GM21360 (cell line): Measurements from ENCODE around the gene RAD23B.

Experiments used
- ATAC-seq: cut with Tn5 transposase; IDR thresholded peaks from one replicate; pipeline ENCODE4 v1.9.1; 2021; ENCODE audit warnings: mild to moderate bottlenecking, moderate library complexity; ENCODE audit not compliant: unreplicated experiment

RAD23B gene

DNA sequence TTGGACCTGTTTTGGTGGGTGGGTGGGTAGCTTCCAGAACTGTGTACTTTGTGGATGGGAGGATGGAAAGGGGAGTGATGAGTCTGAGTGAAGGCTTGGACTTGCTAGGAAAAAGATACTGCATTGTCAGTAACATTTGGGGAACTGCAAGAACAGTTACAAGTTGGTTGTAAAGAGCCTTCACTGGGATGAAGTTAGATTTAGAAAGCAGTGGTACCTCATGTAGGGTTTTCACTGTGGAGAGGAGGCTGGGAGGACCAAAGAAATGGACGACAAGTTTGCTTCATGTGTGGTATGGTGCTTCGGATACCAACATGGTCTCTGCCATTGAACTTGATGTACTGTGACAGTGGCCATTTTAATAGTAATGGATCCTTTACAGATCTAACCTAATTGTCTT is 50.3 kb downstream of the RAD23B start:
- ATAC-seq = no peak

DNA sequence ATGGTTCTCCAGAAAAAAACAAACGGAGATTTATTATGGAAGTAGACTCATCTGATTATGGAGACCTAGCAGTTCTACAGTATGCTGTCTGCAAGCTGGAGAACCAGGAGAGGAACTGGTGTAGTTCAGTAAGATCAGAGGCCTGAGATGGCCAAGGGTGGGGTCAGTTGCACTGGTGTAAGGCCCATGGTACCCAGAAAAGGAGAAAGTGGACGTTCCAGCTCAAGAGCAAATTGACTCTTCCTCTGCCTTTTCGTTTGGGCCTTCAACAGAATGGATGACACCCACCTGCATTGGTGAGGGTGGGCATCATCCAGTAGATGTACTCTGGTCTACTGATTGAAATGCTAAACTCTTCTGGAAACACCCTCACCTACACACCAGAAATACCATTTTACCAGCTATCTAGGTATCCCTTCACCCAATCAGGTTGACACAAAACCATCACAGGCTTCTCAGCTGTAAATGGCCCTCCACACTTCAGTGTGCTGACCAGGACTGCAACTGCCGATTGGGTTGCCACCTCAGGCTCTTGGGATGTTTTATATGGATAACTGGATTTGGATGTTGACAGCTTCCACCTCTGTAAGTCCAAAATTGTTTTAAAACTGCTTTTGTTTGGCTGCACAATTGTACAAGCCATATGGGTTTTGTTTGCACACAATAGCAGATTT is 51.2 kb downstream of the RAD23B start:
- ATAC-seq = no peak

DNA sequence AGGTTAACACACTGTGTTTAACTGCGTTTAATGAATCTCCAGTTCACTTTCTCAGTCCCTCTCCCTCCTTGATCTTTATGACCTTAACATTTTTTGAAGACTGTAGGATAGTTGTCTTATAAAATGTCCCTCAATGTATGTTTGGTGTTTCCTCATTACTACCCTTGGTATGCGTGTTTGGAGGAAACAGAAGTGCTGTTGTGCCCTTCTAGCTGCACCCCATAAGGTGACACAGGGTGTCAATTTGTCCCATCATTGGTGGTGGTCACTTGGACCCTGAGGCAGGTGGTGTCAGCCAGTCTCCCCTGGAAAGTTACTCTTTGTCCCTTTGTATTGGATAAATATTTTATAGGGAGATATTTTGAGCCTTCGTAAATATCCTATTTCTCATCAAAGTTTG is 52.3 kb downstream of the RAD23B start:
- no peak for ATAC-seq

GRCh38 chr9:107336718-107337360 is 53.8 kb downstream of the RAD23B start:
- no peak for ATAC-seq

DNA sequence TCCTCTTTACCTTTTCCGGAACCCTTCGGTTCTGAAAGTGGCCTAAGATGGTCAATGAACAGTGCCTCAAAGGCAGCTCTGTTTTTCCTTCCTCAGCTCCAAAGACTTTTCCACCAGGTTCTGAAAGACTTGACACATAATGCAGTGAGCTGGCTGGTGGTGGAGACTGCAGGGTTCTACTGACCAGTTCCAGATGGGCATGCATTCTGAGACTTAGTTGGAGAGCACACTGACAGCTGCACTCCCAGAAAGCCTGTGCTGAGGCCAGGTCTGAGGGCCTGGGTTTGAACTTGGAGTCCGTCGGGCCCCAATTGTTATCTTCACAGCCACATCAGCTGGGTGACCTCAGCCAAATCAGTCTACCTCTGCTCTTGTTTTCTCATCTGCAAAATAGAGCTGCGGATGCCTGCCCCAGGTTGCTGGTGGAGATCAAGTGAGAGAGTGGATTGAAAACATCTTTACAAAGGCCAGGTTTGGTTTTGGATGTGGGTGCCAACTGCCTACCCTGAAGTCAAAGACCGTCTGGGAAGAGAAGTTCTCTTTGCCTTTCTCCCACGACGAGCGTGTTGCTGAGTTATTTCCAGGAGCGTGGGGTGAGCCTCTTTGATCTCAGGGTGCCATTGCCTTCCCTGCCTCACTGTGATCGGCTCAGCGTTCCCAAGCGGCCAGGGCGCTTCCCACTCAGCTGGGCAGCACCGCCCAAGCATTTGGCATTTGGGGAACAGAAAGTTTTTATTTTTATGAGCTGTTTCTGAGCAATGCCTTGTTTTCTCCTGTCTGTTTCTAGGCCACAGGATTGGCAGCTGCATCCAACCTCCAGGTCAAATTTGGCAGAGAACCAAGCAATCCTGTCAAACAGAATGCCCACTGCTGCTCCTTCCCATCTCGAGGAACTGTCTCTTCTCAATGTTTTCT is 54.9 kb downstream of the RAD23B start:
- ATAC-seq = no peak

GRCh38 chr9:107338911-107339659 is 56.0 kb downstream of the RAD23B start:
- no peak for ATAC-seq

DNA sequence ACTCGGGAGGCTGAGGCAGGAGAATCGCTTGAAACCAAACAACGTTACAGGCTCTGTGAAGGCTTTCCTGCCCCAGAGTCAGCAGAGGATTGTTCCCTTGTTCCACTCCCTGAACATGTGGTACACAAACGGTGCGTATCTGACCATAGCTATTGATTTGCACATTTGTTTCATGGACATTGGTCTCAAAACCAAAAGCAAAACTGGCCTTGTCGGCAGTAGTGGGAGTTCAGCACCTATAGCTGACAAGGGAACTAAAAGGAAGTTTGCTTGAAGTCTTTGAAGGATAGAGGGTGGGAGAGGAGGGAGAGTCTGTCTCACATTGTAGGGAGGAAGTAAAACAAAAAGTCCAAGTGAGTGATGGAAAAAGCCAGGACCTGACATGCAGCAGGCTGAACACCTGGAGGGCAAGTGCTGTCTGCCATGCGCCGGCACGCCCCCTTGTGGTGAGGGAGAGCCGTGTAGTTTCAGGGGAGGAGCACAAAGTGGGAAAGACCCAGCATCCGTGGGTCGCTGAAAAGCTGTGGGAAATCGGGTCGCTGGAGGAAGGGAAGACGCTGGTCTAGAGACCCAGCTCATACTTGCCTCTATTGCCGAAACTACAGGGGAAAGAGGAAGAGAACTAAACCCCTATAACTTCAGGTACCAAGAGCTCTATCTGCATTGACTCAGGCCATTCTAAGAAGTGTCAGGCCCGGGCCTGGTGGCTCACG is 58.0 kb downstream of the RAD23B start:
- peak; percentile 81 for ATAC-seq

GRCh38 chr9:107342476-107343161 is 59.5 kb downstream of the RAD23B start:
- no peak for ATAC-seq

GRCh38 chr9:107345327-107345726 is 62.2 kb downstream of the RAD23B start:
- no peak for ATAC-seq

DNA sequence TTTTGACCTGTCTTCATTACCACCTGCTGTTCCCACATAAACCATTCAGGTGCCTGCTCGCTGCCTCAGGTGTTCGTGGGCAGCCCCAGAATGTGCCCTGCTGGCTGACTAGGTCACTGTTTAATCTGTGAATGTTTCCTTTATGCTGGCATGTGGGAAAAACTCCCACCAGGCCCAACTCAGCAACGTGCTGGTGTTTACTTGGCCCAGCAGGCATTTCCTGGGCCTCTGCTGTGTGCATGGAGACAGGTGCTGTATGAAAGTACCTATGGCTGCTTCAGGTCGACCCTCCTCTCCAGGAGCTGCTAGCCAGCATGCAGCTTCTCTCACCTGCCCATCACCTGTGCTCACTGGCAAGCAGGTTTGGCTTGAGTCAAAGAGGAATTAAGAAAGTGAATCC is 65.8 kb downstream of the RAD23B start:
- no peak for ATAC-seq

- ATAC-seq = no peak
Observed at GRCh38 chr9:107350443-107350842, 67.4 kb downstream of the RAD23B start.

- no peak for ATAC-seq
Observed at GRCh38 chr9:107351382-107352045, 68.4 kb downstream of the RAD23B start.

- ATAC-seq = no peak
Observed at GRCh38 chr9:107355394-107355793, 72.3 kb downstream of the RAD23B start.

DNA sequence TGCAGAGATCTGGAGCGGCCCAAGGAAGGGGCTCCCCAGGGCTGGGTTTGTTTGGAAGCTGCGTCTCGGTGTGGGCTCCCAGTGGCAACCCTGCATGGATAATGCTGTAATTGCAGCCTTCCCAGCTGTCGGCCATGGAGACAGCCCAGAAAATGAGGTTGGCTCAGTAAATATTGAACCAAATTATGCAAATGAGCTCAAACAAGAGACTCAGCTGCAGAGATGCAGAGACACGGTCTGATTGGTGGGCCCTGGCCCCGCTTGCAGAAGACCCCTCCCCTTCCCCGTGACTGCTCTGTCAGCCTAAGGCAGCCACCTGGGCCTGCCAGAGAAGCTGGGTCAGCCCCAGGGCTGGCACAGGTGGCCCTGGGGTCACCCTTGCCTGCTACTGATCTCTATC is 75.9 kb downstream of the RAD23B start:
- ATAC-seq = no peak

DNA sequence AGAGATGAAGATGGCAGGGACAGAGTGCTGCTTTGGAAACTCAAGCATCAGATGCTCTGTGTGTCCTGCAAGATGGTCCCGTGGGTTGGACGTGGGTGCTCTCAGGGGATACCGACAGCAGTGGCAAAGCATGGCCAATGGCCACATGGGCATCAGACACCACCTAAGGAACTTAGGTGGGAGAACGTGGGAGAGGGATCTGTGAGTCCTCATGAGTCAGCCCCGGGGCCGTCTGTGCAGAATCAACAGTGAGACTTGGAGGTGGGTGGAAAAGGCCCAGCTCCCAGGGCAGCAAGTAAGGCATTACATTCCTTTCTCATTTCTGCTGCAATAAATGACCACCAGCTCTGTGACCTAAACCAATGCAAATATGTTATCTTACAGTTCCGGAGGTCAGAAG is 77.0 kb downstream of the RAD23B start:
- no peak for ATAC-seq

DNA sequence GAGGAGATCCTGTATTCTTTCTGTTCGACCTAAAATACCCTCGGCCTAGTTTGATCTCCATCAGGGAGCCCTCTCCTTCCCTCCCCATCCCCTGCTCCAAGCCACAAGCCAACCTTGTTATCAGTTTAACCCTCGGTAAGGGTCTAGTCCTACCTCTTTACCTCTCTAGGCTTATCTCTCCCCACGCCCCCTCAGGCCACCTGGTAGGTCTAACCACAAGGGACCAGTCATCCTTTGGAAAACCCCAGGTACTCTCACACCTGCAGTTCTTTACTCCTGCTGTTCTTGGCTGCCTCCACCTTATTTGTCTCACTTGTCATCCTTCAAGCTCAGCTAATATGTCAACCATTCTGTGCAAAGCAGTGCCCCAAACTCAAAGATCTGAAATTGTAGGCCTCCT is 78.7 kb downstream of the RAD23B start:
- no peak for ATAC-seq

DNA sequence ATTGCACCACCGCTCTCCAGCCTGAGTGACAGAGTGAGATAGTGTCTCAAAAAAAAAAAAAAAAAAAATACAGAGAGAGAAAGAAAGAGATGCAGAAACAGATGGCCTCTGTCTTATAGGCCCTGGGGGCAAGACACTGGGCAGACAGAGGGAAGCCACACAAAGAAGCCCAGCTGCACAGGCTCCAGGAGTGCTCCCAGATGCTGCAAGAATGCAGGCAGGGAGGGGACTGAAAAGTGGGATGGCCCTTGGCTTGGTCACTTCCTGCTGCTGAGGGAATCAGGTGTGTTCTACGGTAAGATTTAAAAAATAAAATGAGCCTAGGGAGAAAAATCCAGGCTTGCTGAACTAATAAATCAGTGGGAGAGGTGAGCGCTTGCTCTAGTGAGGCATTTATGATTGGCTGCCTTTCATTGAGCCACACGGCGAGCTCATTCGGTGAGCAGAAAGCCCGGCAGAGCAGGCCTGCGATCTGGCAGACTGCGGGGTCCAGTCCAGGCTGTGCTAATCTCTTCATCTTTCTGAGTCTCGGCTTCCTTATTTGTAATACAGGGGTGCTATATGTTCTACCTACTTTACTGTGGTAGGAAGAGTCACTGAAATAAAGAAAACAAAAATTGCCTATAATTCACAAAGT is 80.6 kb downstream of the RAD23B start:
- ATAC-seq = no peak

- ATAC-seq = no peak
Observed at GRCh38 chr9:107367727-107368502, 84.8 kb downstream of the RAD23B start.
